Pulmonary artery endothelial cell (primary cell): Measurements from ENCODE around the gene PGLYRP3. TPM values are rescaled to one million over a fixed set of nuclear protein-coding genes. Genes with fewer than 3 reads are reported as not detected.

Source experiments
- DNase-seq: peaks from one replicate; pipeline ENCODE4 v3.0.0-alpha.2; 2011; ENCODE audit warnings: low read depth, low spot score
- total RNA-seq: library from RNA; depleted of rRNA; stranded (reverse); fragments of >200 nt; gene quantifications from 2 replicates; pipeline ENCODE4 v1.2.3, GENCODE V29; 2014

PGLYRP3 gene
- total RNA-seq, 1 donor from 2014 or later: not detected

- no peak for DNase-seq
Observed at GRCh38 chr1:153261281-153262069, 51.3 kb downstream of the PGLYRP3 start.

GRCh38 chr1:153260585-153261280, 52.0 kb downstream of the PGLYRP3 start:
- DNase-seq: no peak

GRCh38 chr1:153259387-153259786, 53.4 kb downstream of the PGLYRP3 start, which contains the start of gene LORICRIN:
Gene LORICRIN (plus strand): TSS chr1:153259687. CDS start chr1:153260950, 1,263 bp downstream.
- DNase-seq: no peak

- no peak for DNase-seq
Observed at GRCh38 chr1:153253693-153254092, 59.1 kb downstream of the PGLYRP3 start.

GRCh38 chr1:153253076-153253475, 59.7 kb downstream of the PGLYRP3 start:
- no peak for DNase-seq

GRCh38 chr1:153251988-153252387, 60.8 kb downstream of the PGLYRP3 start:
- no peak for DNase-seq

GRCh38 chr1:153251562-153251961, 61.2 kb downstream of the PGLYRP3 start:
- no peak for DNase-seq

- DNase-seq: no peak
Observed at GRCh38 chr1:153251087-153251486, 61.7 kb downstream of the PGLYRP3 start.

GRCh38 chr1:153250166-153250565, 62.6 kb downstream of the PGLYRP3 start:
- no peak for DNase-seq

GRCh38 chr1:153248176-153248879, 64.4 kb downstream of the PGLYRP3 start:
- DNase-seq: no peak

Other genes starting within 250 kb of the PGLYRP3 start
- not detected in 2 replicates for gene SPRR2B, start 241.3 kb downstream of the PGLYRP3 start, total RNA-seq
- gene SPRR2E, start 218.4 kb downstream of the PGLYRP3 start, total RNA-seq: not detected in 2 replicates
- gene SPRR2F, start 199.4 kb downstream of the PGLYRP3 start, total RNA-seq: not detected in 2 replicates
- not detected in 2 replicates for gene SPRR2G, start 162.1 kb downstream of the PGLYRP3 start, total RNA-seq
- not detected in 2 replicates for gene LELP1, start 109.5 kb downstream of the PGLYRP3 start, total RNA-seq
- gene PRR9, start 95.4 kb downstream of the PGLYRP3 start, total RNA-seq: not detected in 2 replicates
- gene LORICRIN, start 53.3 kb downstream of the PGLYRP3 start, total RNA-seq: not detected in 2 replicates
- gene PGLYRP4, start 35.9 kb upstream of the PGLYRP3 start, total RNA-seq: not detected in 2 replicates
- gene S100A9, start 44.9 kb upstream of the PGLYRP3 start, total RNA-seq: 0.13 and 0.95 TPM in 2 replicates
- gene S100A12, start 62.7 kb upstream of the PGLYRP3 start, total RNA-seq: not detected in 2 replicates
- not detected in 2 replicates for gene S100A8, start 78.1 kb upstream of the PGLYRP3 start, total RNA-seq
- gene S100A7A, start 103.6 kb upstream of the PGLYRP3 start, total RNA-seq: not detected in 2 replicates
- gene S100A7, start 147.7 kb upstream of the PGLYRP3 start, total RNA-seq: not detected in 2 replicates
- 527 and 1,896 TPM in 2 replicates for gene S100A6, start 223.0 kb upstream of the PGLYRP3 start, total RNA-seq
- not detected in 2 replicates for gene S100A5, start 228.0 kb upstream of the PGLYRP3 start, total RNA-seq
- gene S100A4, start 232.9 kb upstream of the PGLYRP3 start, total RNA-seq: 0.60 and 0.66 TPM in 2 replicates
- 0.66 and 0.85 TPM in 2 replicates for gene S100A3, start 236.3 kb upstream of the PGLYRP3 start, total RNA-seq